Measurements from ENCODE around the gene PRSS27.

- TF ChIP-seq CTCF (IDR thresholded peaks at IDR 0.05) = no peak
- no peak for TF ChIP-seq ZFX (IDR thresholded peaks at IDR 0.05; ENCODE audit: borderline replicate concordance)
Observed at GRCh38 chr16:2749936-2750335, 29.9 kb upstream of the PRSS27 start.

Measured in 22Rv1 (cell line).